BJ (cell line): ENCODE data around the gene PLPP1. TPM values are rescaled to one million over a fixed set of nuclear protein-coding genes. Genes with fewer than 3 reads are reported as not detected.
A peak's percentile ranks its signal among the peaks of the same experiment; 100 is the strongest.

Experiments
- CTCF ChIA-PET: fragments of 350-600 bp; formaldehyde crosslinking; extraction: SDS; loops from one replicate; lab custom pipeline; 2021; ENCODE audit warnings: antibody characterized with exemption, inconsistent platforms; lab: Yijun Ruan, JAX
- POLR2A ChIA-PET: fragments of 300-600 bp; sonication (Branson Sonifier 250); formaldehyde crosslinking; extraction: SDS; loops from one replicate; lab custom pipeline; 2021; ENCODE audit warnings: antibody characterized with exemption; lab: Charles Lee
- DNase-seq: peaks from one replicate; pipeline ENCODE4 v3.0.0-alpha.2; 2011; ENCODE audit warnings: low read depth
- H3K27me3 ChIP-seq: 2 replicates; pipeline ENCODE4 v1.6.0; 2011; ENCODE audit warnings: low read length; ENCODE audit not compliant: control insufficient read depth, insufficient read depth
- H3K36me3 ChIP-seq: 2 replicates; pipeline ENCODE4 v1.5.1; 2011; ENCODE audit warnings: low read length; ENCODE audit not compliant: control insufficient read depth, insufficient read depth
- H3K4me3 ChIP-seq: 2 replicates; pipeline ENCODE4 v1.5.1; 2011; ENCODE audit warnings: low read depth, mild to moderate bottlenecking, control low read depth, low read length
- CTCF ChIP-seq: IDR thresholded peaks from 2 replicates; pipeline ENCODE4 v1.5.1; 2011; ENCODE audit warnings: low read depth, mild to moderate bottlenecking, control low read depth, inconsistent platforms, low read length, moderate library complexity; ENCODE audit not compliant: insufficient read depth
- polyA minus RNA-seq: library from RNA; depleted of rRNA, polyadenylated mRNA; stranded (reverse); fragments of >200 nt; gene quantifications from 2 replicates; pipeline ENCODE4 v1.2.3, GENCODE V29; 2011; rRNA and poly(A)+ RNA removed
- polyA plus RNA-seq: library from polyadenylated mRNA; depleted of rRNA; stranded (reverse); fragments of >200 nt; gene quantifications from 2 replicates; pipeline ENCODE4 v1.2.3, GENCODE V29; 2011; rRNA removed

PLPP1 gene
- polyA plus RNA-seq = 43.1 and 55.8 TPM in 2 replicates
- polyA minus RNA-seq = 13.8 and 16.2 TPM in 2 replicates

- H3K36me3 ChIP-seq = no peaks in the 10 kb centered on the region
- H3K27me3 ChIP-seq = no peaks in the 10 kb centered on the region
- ChIA-PET CTCF (interaction anchor here (0.6 to 1.3 kb wide), 3 partner anchors 19 to 157 kb away, joined by 3 read pairs; no protein-coding TSS in a partner anchor), POLR2A (interaction anchor here (0.5 kb wide), 1 partner anchor 1363 kb away, joined by 6 read pairs; no protein-coding TSS in a partner anchor)
- H3K4me3 ChIP-seq = peak within 1 kb of the TSS; percentile 94
- TF ChIP-seq CTCF = no peak
- peak; percentile 29 for DNase-seq
Measured at GRCh38 chr5:55534436-55535198, at the start of gene PLPP1. Gene PLPP1, minus strand, starts transcription at chr5:55534964. Its CDS starts 335 bp downstream, at chr5:55534629.

- no peak for TF ChIP-seq CTCF
- DNase-seq = no peak
Measured at GRCh38 chr5:55583578-55583977, 48.8 kb upstream of the PLPP1 start.

GRCh38 chr5:55582256-55582655 lies 47.5 kb upstream of the PLPP1 start:
- CTCF ChIA-PET = no interaction called here
- H3K36me3 ChIP-seq = no peaks in the 10 kb centered on the region
- H3K4me3 ChIP-seq = no peak overlapping the region
- DNase-seq = no peak
- POLR2A ChIA-PET = no interaction called here
- H3K27me3 ChIP-seq = no peaks in the 10 kb centered on the region
- no peak for TF ChIP-seq CTCF

More at GRCh38 chr5:55583578-55583977, 48.8 kb upstream of the PLPP1 start:
- H3K27me3 ChIP-seq = no peaks in the 10 kb centered on the region
- ChIA-PET POLR2A (no interaction called here), CTCF (no interaction called here)
- H3K36me3 ChIP-seq = no peaks in the 10 kb centered on the region
- no peak overlapping the region for H3K4me3 ChIP-seq

- ChIA-PET CTCF (no interaction called here), POLR2A (no interaction called here)
- no peaks in the 10 kb centered on the region for H3K27me3 ChIP-seq
- no peaks in the 10 kb centered on the region for H3K36me3 ChIP-seq
- no peak overlapping the region for H3K4me3 ChIP-seq
- no peak for DNase-seq
- TF ChIP-seq CTCF = no peak
Measured at GRCh38 chr5:55580042-55580441, 45.3 kb upstream of the PLPP1 start.

GRCh38 chr5:55578771-55579170 lies 44.0 kb upstream of the PLPP1 start:
- no peaks in the 10 kb centered on the region for H3K27me3 ChIP-seq
- CTCF ChIA-PET = interaction anchor here (0.6 kb wide), 1 partner anchor 135 kb away, joined by 3 read pairs; no protein-coding TSS in a partner anchor
- H3K36me3 ChIP-seq = no peaks in the 10 kb centered on the region
- no peak for DNase-seq
- H3K4me3 ChIP-seq = no peak overlapping the region
- no peak for TF ChIP-seq CTCF
- POLR2A ChIA-PET = no interaction called here
